Muscle of back (tissue), 13 donors: ENCODE data around the gene CLASRP. TPM values are rescaled to one million over a fixed set of nuclear protein-coding genes. Genes with fewer than 3 reads are reported as not detected.
A peak's percentile ranks its signal among the peaks of the same experiment; 100 is the strongest.
"Not testable (repeated sequence)": the region's sequence is repeated elsewhere in the genome, so short reads cannot be mapped to it uniquely, and the experiment has no call there.

ENCODE experiments used
- DNase-seq, 3 donors: peaks; one replicate each; pipeline versions ENCODE4 v3.0.0 to v3.0.0-alpha.2; 2013
- long read RNA-seq, 9 donors: transcript quantifications; one replicate each; lab custom pipeline, GENCODE V29; 2026
- polyA plus RNA-seq, 10 donors: library from polyadenylated mRNA; unstranded; fragments of 120-200 nt; gene quantifications; one replicate each; pipeline ENCODE4 v1.2.1, GENCODE V29; 2013; ENCODE audit not compliant: insufficient read length in 10 of 10

Gene CLASRP
- polyA plus RNA-seq: 10 to 100 TPM; 34.6 to 69.2 (median 44.1) TPM
- long read RNA-seq, donor 1: 0 reads
- long read RNA-seq, donor 2, partial matches to known transcripts: 0 of 5 reads
- long read RNA-seq, donor 2, other reads (novel, unspliced or antisense): 0 of 5 reads
- long read RNA-seq, donor 3: 0 reads
- long read RNA-seq, donor 4, partial matches to known transcripts: 0 of 2 reads
- long read RNA-seq, donor 4, other reads (novel, unspliced or antisense): 0 of 2 reads
- long read RNA-seq, donor 5, partial matches to known transcripts: 0 of 2 reads
- long read RNA-seq, donor 5, other reads (novel, unspliced or antisense): 0 of 2 reads
- long read RNA-seq, donor 6, partial matches to known transcripts: 0 of 1 reads
- long read RNA-seq, donor 6, other reads (novel, unspliced or antisense): 0 of 1 reads
- long read RNA-seq, donor 7: 0 reads
- long read RNA-seq, donor 8, partial matches to known transcripts: 0 of 4 reads
- long read RNA-seq, donor 8, other reads (novel, unspliced or antisense): 0 of 4 reads
- long read RNA-seq, donor 9, partial matches to known transcripts: 0 of 2 reads
- long read RNA-seq, donor 9, other reads (novel, unspliced or antisense): 0 of 2 reads

GRCh38 chr19:45038931-45039893, at the start of gene CLASRP:
CLASRP (plus strand) TSS chr19:45039045; CDS start chr19:45040213, 1,168 bp downstream.
- DNase-seq: peak; percentile 89 to 97 (median 94)

GRCh38 chr19:44990459-44990858, 48.4 kb upstream of the CLASRP start:
- no peak for DNase-seq

GRCh38 chr19:44990966-44991365, 47.9 kb upstream of the CLASRP start:
- no peak for DNase-seq

GRCh38 chr19:44992336-44993163, 46.3 kb upstream of the CLASRP start:
- DNase-seq: no peak

GRCh38 chr19:44993526-44993925, 45.3 kb upstream of the CLASRP start:
- DNase-seq: no peak

GRCh38 chr19:44993926-44994537, 44.8 kb upstream of the CLASRP start:
- no peak for DNase-seq

- DNase-seq: no peak
Observed at GRCh38 chr19:44998025-44998424, 40.8 kb upstream of the CLASRP start.

- not testable (repeated sequence) for DNase-seq
Observed at GRCh38 chr19:44999131-44999925, 39.5 kb upstream of the CLASRP start.

- DNase-seq: not testable (repeated sequence)
Observed at GRCh38 chr19:45000665-45001064, 38.2 kb upstream of the CLASRP start.

GRCh38 chr19:45001087-45001739, 37.6 kb upstream of the CLASRP start, which contains the start of gene RELB:
RELB (plus strand) TSS chr19:45001464; CDS start chr19:45001580, 116 bp downstream.
- DNase-seq: peak; percentile 88 to 96 (median 95)

GRCh38 chr19:45003485-45003884, 35.4 kb upstream of the CLASRP start:
- no peak for DNase-seq

- no peak for DNase-seq
Observed at GRCh38 chr19:45005787-45006186, 33.1 kb upstream of the CLASRP start.

GRCh38 chr19:45008552-45008951, 30.3 kb upstream of the CLASRP start:
- DNase-seq: no peak

- DNase-seq: no peak
Observed at GRCh38 chr19:45009625-45010255, 29.1 kb upstream of the CLASRP start.

GRCh38 chr19:45010306-45010705, 28.5 kb upstream of the CLASRP start:
- no peak for DNase-seq

GRCh38 chr19:45011959-45012358, 26.9 kb upstream of the CLASRP start:
- DNase-seq: no peak

GRCh38 chr19:45016388-45017314, 22.2 kb upstream of the CLASRP start:
- DNase-seq: peak; percentile 49 to 68 (median 54)
